GM21360 (cell line): ENCODE data around the gene GPR17.

Experiments
- ATAC-seq: cut with Tn5 transposase; IDR thresholded peaks from one replicate; pipeline ENCODE4 v1.9.1; 2021; ENCODE audit warnings: mild to moderate bottlenecking, moderate library complexity; ENCODE audit not compliant: unreplicated experiment

Gene GPR17

DNA sequence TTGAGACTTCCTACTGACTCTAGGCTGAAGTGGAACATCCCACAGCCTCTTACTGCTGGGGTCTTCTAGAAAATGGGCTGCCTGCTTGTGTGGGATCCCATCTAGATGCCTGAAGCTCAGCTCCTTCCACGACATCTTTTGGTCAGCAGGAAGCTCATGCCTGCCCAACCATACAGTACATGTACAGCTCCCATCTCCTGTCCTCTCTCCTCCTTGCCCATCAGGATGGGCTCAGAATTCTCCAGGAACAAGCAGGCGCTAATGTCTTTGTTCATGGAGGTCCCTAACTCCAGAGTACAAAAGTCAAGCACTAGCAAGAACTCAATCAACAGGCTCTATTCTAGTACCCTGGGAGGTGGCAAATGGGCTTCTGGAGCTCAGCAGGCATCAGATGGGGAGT, 31.7 kb upstream of the GPR17 start:
- ATAC-seq: no peak

DNA sequence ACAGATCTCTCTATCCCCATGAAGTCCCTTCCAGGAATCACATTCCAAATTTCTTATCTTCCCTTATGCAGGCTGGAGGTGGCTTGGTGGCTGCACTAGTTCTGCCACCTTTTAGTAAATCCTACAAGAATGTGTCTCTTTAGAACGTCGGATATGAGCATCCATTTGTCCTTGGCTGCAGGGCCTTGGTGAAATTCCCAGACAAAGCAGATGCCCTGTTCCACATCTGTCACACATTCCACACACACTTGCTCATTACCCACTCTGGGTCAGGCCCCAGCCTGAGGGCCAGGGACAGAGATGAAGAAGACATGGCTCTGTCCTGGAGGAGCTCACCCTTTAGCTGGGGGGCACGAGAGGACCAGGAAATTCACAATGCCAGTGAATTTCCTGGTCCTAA, 31.2 kb upstream of the GPR17 start:
- ATAC-seq: no peak

DNA sequence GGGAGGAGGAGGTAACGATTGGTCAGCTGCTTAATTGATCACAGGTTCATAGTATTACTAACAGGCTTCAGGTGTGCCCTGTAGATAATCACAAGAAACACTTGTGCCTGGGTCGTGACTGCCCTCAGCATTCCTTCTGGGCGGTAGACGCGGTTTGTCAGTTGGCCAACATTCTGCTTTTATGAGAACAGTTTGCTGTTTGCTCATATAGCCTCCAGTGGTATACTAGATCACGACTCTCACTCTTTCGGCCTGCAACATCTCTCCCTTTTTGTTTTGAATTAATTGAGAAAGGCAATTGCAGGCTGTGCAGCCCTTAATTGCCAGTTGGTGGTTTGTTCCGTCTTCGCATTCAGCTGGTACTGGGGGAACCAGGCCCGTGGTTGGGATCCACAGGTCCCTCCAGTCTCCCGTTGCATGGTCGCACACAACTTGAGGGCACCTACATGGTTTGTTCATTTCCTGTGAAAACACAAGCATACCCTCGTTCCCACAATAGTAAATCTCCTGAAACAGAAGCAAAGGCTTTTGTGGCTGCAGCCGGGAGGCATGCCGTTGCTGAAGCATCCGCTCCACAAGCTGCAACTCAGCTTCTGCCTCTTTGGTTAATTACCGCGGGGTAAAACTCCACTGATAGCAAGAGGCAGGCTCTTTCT, 30.3 kb upstream of the GPR17 start:
- no peak for ATAC-seq

DNA sequence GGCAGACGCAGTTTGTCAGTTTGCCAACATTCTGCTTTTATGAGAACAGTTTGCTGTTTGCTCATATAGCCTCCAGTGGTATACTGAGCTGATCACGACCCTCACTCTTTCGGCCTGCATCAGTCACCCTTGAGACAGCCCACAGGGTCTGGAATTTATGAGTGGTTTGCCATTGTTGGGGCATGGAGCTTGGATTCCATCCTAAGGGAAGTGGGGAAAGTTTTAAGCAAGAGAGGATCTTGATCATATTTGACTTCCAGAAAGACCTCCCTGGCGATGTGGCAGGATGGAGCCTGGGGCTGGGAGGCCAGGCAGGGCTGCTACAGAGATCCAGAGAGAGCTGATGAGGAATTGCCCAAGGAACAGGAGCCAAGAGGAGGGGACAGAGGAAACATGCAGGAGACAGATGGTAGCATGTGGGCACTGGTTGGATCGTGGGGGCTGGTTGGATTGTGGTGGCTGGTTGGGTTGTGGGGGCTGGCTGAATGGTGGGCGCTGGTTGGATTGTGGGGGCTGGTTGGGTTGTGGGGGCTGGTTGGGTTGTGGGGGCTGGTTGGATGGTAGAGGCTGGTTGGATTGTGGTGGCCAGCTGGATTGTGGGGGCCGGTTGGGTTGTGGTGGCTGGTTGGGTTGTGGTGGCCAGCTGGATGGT, 27.3 kb upstream of the GPR17 start:
- no peak for ATAC-seq

DNA sequence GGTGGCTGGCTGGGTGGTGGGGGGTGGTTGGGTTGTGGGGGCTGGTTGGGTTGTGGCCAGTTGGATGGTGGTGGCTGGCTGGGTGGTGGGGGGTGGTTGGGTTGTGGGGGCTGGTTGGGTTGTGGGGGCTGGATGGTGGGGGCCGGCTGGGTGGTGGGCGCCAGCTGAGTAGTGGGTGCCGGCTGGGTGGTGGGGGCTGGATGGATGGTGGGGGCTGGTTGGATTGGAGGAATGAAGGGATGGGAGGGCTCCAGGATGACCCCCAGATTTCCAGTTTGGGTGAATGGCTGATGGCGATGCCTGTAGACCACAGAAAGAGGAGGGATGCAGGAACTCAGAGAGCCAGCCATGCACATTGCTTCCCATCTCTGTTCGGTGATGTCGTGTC, 26.8 kb upstream of the GPR17 start:
- no peak for ATAC-seq

DNA sequence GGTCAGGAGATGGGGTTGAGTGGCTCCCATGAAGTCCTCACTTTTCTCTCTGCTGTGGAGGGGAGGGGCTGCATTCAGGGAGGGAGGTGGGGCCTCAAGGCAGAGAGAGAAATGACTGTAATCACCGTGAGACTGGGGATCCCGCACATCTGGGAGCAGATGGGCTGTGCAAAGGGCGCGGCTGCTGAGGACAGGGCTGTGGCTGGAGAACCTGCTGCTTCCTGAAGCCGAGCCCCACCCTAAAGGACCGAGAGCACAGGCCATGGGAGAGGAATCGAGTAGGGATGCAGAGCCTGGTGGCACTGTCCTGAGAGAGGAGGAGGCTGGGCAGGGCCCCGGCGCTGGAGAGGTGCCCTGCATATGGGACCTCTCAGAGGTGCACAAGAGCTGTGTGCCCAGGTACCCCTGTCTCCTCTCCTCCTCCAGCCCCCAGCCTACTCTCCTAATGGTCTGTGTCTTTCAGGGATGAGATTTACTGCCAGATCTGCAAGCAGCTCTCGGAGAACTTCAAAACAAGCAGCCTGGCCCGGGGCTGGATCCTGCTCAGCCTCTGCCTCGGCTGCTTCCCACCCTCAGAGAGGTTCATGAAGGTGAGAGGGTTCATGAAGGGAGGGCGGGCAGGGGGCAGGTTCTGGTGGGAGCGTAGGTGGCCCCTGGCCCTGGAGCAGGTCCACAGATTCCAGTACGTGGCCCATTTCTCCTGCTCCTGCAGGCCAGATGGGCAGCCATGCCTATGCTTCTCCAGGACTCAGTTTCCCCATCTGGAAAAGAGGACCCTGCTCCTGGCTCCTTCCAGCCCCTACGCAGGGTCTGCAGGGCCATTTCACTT, 25.9 kb upstream of the GPR17 start:
- no peak for ATAC-seq

DNA sequence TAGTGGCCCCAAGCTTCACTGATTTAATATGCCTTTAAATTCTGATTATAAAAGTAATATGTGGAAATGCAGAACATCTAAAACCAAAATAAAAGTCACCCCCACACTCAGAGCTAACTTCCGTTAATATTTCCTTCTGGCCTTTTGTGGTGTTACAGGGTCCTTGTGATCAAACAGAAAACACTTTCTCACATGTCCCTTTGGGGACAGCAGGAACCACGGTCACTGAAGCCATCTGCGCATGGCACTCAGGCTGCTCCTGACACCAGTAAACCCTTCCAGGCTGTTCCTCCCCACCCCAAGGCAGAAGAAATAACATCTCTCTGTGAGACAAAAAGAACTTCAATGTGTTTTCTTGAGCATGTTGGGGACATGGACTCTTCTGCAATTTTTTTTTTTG, 25.1 kb upstream of the GPR17 start:
- no peak for ATAC-seq

DNA sequence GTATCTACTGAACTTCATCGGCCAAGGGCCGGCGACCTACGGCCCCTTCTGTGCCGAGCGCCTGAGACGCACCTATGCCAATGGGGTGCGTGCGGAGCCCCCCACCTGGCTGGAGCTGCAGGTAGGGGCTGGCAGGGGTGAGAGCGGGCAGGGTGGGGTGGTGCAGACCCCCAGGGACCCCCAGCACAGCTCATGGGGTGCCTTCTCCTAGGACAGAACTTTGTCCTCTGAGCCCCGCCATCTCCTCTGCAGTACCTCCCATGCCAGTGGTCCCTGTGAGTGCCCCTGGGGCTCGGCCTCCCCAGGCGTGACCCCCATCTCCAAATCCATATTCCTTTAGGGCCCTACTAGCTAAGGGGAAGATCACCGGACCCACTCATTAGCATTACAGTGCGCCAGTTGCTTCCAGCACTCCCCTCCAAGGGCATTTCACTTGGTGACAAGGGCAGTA, 23.9 kb upstream of the GPR17 start:
- no peak for ATAC-seq

DNA sequence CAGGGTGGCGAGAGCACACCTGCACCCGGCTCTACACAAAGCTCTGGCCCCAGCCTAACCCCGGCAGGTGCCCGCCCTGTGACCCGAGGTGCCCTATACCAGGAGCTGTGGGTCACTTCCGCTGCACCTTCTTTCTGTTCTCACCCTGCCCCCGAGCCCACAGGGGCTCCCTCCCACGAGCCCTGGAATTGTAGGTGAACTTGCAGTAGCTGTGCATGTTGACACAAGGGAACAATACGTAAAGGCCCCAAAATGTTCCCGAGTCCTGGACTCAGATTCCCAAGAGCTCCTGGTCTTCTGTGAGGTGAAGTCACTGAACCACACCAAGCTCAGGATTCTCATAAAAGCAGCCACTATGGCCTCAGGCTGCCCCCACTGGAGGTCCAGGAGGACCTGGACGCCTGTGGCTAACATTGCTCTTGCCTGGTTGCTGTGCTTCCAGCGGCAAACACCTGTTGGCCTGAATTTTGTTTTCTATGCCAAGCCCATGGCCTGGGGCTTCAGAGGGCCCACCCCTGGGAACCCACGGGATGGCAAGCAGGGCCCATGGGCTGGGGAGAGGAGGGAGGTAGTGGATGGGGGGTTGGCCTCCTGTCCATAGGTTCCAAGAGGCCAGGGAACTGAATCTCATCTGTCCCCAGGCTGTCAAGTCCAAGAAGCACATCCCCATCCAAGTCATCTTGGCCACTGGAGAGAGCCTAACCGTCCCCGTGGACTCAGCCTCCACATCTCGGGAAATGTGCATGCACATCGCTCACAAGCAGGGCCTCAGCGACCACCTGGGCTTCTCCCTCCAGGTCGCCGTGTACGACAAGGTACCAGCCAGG, 23.2 kb upstream of the GPR17 start:
- ATAC-seq: no peak

DNA sequence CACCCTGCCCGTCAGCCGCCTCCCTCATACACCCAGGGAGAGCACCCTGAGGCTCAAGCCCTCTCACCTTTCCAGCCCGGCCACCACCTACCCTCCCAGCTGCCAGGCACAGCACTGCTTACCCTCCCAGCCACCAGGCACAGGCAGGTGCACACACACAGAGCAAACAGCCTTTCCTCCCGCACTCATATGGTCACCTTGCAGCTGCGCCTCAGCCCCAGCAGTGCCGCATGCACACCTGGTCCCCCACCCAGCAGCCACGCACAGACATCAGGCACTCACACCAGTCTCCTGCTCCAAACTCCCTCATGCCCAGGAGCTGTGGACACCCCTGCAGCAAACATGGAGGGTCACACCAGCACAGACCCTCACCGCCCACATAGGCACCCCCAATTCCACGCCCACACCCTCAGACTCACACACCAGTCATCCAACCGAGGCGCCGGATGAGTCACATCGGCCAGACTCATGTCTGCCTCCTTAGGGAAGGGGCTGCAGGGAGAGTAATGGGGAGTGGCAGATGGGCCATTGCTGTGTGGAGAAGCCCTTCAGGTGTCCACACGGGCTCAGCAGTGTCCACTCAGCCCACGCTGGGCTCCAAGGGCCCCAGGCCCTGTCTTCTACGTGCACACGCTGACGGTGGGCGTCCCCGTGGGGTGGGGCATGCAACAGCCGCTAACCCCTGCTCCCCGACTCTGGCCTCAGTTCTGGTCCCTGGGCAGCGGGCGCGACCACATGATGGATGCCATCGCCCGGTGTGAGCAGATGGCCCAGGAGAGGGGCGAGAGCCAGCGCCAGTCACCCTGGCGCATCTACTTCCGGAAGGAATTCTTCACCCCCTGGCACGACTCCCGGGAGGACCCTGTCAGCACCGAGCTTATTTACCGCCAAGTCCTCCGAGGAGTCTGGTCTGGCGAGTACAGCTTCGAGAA, 22.3 kb upstream of the GPR17 start:
- ATAC-seq: no peak

DNA sequence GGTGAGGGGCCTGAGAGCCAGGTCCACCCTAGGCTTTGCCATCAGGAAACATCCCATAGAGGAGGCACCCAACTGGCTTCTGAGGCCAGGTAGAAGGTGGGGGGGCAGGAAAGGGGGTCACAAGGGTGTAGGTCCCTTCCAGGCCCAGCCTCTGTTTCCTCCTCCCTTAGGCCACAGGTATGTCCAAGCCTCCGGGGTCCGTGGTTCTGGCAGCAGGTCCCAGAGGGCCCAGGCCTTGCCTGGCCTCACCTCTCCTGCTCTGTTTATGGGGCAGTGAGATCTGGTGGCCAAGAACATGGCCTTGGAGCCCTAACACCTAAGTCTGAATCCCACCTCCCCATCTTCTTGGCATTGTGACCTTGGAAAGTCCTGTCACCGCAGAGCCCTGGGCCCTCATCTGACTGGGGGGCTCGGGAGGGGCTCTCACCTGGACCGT, 21.6 kb upstream of the GPR17 start:
- no peak for ATAC-seq

DNA sequence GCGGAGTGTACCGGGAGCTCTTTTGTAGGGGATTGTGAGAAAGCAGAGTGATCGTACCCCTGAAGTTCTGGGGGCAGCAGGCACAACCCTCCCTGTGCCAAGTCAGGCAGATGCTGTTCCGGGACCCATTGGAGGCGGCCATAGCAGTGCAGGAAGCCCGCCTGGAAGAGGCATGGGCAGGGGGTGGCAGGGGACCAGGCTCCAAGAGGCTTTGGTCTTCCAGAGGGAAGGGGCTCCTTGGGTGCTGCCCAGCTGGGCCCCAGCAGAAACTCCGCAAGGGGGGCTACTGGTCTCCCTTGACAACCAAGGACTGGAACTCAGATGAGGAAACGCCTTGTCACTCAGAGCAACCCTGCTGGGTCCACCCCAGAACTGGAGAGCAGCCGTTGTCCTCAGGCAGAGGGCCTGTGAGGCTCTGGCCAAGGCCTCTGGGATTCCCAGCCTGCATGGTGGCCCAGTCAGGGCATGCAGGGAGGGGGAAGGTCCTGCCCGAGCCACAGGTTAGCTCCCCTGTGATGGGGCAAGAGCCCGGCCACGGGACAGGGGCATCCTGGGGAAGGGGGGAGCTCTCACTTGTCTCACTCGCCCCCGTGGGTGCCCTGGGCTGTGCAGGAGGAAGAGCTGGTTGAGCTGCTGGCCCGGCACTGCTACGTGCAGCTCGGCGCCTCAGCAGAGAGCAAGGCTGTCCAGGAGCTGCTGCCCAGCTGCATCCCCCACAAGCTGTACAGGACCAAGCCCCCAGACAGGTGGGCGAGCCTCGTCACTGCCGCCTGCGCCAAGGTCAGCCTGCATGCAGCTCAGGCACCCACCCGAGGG, 21.0 kb upstream of the GPR17 start:
- ATAC-seq: no peak

DNA sequence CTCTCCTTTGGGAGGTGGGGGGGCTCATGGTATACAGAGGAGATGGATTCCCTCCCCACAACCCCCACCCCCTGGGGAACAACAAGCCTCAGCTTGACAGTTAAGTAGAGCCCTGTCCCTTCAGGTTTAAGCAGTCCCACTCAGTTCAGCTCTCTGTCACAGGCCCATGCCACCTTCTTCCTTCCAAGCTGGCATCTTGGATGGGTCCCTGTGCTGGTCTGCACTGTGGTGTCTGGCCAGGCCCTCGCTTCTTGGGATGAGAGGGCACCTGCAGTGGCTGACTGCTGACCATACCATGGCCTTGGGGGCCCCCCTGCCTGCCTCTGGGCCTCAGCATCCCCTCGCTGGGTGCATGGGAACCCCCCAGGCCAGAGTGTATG, 20.4 kb upstream of the GPR17 start:
- ATAC-seq: no peak

DNA sequence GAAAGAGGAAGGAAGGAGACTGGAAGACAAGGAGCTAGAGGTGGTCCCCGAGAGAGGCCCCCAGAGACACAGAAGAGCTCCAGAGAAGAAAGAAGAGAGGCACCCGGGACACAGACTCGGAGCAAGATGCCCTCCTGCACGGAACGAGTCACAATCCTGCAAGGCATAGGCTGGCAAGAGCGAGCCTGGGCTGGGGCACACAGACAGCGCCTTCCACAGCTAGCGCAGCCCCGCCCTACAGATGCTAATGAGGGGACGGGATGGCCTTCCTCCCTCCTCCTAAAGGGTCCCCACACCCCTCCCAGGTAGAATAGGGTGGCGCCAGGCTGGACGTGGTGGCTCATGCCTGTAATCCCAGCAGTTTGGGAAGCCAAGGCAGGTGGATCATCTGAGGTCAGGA, 19.8 kb upstream of the GPR17 start:
- ATAC-seq: no peak

DNA sequence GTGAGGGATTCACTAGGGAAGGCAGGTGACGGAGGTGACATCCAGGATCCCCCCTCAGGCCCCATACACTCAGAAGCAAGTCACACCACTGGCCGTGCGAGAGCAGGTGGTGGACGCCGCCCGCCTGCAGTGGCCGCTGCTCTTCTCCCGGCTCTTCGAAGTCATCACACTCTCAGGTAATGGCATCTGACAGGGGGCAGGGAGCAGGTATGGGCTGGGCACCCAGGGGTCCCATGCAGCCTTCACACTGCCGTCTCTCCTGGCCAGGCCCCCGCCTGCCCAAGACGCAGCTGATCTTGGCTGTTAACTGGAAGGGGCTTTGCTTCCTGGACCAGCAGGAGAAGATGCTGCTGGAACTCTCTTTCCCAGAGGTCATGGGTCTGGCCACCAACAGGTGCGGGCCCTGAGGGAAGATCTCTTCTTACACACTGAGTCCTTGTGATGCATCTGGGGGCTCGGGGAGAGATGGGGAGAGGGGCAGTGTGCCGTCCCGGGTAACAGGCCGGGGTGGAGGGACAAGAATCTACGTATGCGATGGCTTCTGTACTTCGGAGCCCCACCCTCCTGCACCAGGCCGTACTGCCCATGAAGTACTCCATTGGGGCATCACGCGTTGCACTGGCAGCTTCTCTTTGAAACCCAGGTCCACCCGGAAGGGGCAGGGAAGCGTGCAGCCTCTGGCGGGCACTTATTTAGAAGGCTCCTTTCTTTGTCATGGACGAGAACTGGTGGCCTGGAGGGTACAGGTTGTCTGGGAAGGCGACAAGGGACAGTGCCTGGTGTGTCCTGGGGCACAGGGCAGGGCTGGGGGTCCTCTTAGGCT, 18.8 kb upstream of the GPR17 start:
- ATAC-seq: no peak

DNA sequence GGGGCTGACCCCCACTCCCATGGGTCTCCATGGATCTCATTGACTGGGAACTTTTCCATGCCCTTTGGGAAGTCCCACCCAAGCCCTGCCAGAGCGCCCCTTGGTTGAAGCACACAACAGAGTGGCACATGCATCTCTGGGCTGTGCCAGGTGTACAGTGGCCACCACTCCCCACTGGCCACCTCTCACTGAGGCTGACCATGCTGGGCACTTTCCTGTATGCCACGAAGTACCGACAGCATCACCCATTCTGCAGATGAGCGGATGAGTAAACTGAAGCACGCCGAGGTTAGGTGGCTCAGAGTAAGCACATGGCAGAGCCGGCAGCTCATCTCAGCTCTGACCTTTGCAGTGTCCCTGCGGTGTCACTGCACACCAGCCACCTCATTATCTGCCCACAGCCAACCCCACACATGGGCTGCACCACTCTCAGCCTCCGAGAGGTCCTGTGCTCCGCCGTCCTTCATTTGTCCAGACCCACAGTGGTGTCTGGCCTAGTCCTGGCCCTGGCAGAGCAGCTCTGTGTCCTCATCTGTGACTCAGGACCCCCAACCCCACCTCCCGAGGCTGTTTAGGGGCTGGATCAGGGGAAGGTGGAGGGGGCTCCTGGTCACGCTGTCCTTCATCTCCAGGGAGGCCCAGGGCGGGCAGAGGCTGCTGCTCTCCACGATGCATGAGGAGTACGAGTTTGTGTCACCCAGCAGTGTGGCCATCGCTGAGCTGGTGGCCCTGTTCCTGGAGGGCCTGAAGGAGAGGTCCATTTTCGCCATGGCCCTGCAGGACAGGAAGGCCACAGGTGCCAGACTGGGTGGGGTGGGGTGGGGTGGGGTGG, 18.0 kb upstream of the GPR17 start:
- no peak for ATAC-seq

DNA sequence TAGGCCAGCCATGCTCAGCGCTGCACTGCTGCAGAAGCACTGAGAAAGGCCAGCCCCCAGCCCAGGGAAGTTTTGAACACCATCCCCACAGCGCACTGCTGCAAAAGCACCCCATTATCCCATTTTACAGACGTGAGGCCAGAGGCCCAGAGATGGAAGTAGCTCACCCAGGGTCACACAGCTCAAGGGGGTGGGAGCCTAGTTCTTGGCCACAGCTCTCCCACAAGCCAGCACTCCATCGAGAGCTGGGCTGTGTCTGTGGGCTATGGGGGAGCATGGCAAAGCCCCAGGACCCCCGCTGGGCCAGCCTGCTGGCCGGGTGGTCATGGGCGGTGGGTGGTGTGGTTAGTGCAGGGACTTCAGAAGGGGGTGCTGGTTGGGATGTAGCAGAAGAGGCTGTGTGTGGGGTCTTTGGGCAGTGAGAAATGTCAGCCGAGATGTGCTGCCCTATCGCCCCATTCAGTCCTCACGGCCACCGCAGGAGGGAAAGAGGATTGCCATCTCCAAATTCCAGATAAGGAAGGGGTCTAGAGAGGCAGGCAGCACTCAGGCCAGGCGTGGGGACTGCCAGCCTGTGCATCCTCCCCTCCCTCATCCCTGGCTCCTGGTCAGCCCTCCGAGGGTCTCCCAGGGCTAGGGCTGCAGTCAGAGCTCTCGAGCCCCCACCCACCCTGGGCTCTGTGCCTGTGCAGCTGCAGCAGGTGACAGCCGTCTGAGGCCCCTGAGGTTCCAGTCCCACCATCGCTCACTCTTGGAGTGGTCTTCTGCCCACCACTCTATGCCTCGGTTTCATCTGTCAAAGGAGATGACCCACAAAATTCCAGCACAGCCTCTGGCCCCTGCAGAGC, 17.0 kb upstream of the GPR17 start:
- no peak for ATAC-seq
